Activated naive CD4-positive, alpha-beta T cell treated with anti-CD3 and anti-CD28 coated beads, Interleukin-2, amount 50 U/mL, for 72 hours (primary cell): ENCODE results near the gene CIT. TPM values are rescaled to one million over a fixed set of nuclear protein-coding genes. Genes with fewer than 3 reads are reported as not detected.

Source experiments
- ATAC-seq, 2 donors: fragments of 150-1000 bp; cut with Tn5 transposase; 2 replicates each; pipeline ENCODE4 v1.10.0; 2021; ENCODE audit warnings: mild to moderate bottlenecking in 2 of 2, moderate library complexity in 2 of 2
- DNase-seq, 2 donors: peaks; one replicate each; pipeline ENCODE4 v3.0.0; 2021 to 2022; ENCODE audit warnings: low spot score in 2 of 2
- H3K27ac Mint-ChIP-seq, 2 donors: one replicate each; pipeline ENCODE4 v1.8.0; 2022; ENCODE audit warnings: mild to moderate bottlenecking in 2 of 2, mixed read lengths in 2 of 2
- H3K36me3 Mint-ChIP-seq, 2 donors: one replicate each; pipeline ENCODE4 v1.8.0; 2022; ENCODE audit warnings: mixed read lengths in 2 of 2
- H3K9me3 Mint-ChIP-seq, 2 donors: one replicate each; pipeline ENCODE4 v1.8.0; 2022; ENCODE audit warnings: mixed read lengths in 2 of 2
- total RNA-seq, 2 donors: library from RNA; stranded (reverse); gene quantifications; one replicate each; pipeline ENCODE4 v1.2.3, GENCODE V29; 2022

The CIT gene
- total RNA-seq, 2 donors from 2014 or later = 83.4 to 147 TPM

DNA sequence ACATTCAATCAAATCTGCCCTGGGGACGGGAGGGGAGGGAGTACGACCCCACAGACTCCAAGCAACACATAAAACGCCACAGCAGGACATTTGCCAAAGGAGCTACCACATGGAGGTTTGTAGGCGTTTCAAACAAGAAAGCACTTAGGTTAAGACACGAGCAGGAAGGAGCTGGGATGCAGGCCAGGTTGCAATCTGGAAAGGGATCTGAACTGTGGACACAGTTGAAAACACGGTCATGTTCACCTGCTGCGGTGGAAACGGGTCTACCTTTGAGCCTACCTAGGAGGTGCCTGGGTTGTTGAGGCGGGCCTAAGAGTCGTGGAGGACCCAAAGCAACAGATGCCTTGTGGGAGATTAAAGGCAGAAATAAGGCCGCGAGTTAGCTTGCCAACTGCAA, 190.8 kb downstream of the CIT start:
- ATAC-seq = no peak
- peaks cover 0 to 26% of the 10 kb centered on the region in 2 donors for H3K36me3 Mint-ChIP-seq
- DNase-seq = no peak
- H3K27ac Mint-ChIP-seq = peak overlapping the region in 1 of 2 donors; percentile 4
- H3K9me3 Mint-ChIP-seq = no peaks in the 10 kb centered on the region

DNA sequence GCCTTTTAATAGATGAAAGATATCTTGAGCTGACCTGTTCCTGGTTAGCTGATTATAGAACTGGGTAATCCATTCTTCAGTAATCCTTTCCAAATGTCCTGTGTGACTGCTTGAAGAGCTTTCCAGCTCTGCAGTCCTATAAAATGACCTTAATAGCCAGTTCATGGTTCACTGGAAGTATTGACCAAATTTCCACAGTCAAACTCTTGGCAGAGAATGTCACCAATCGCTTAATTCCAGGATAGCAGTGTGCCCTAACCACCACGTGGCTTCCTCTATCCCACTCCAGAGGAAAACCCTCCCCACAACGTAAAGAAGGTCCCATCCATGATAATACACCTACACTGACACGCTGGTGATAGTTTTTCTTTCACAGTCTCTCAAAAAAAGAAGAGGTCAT, 191.7 kb downstream of the CIT start:
- no peaks in the 10 kb centered on the region for H3K9me3 Mint-ChIP-seq

DNA sequence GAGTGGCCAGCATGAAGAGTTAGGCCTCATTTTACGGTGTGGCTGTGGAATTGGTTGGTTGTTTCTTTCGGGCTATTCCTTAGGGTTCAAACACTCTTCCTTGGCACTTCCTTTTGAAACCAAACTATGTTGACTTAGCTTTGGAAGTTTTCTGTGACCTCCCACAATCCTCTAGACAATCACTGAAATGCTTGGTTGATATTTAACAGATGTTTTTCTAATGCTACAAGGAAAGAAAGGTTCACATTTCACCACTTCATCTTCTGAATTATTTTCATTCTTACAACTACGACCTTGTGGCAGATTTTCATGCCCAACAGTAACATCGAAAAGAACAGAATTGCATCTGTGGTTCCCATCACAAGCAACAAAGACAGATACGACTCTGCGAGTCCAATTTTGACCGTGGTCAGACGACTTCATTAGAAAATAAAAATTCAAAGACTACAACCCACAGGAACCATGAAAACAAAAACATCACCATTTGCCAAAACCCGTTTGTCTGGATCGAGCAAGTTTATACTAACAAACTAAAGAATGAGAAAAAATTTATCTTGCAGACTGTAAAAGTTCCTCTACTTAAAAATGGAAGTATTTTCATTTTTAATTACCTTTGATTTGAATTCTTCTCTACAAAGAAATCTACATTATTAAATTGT, 192.3 kb downstream of the CIT start:
- DNase-seq (no peak), ATAC-seq (no peak)
- H3K36me3 Mint-ChIP-seq = peaks cover 7 to 38% of the 10 kb centered on the region in 2 donors
- H3K9me3 Mint-ChIP-seq = no peaks in the 10 kb centered on the region
- no peak overlapping the region for H3K27ac Mint-ChIP-seq

More for the DNA sequence above, 191.7 kb downstream of the CIT start:
- H3K27ac Mint-ChIP-seq = no peak overlapping the region
- ATAC-seq (no peak), DNase-seq (no peak)
- peaks cover 2 to 33% of the 10 kb centered on the region in 2 donors for H3K36me3 Mint-ChIP-seq

DNA sequence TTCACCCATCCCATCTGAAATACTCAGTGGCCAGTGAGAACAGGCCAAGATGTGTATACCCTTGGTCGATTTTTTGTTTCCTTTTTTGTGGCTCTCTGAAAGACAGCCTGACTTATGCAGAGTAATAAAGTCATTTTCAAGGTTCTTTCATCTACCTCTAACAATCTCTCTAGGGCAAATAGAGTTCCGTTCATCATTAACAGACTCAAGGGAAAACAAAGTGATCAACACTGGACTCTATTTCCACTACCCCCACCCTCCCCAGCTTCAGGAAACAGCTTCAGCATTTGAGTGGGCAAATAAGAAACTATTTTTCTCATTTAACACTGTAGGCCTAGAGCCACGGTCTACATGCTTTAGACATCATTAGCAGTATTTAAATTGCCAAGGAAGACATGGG, 193.3 kb downstream of the CIT start:
- H3K36me3 Mint-ChIP-seq = peaks cover 12 to 39% of the 10 kb centered on the region in 2 donors
- no peaks in the 10 kb centered on the region for H3K9me3 Mint-ChIP-seq
- peak overlapping the region in 1 of 2 donors; percentile 87 for H3K27ac Mint-ChIP-seq
- ATAC-seq (no peak), DNase-seq (no peak)

DNA sequence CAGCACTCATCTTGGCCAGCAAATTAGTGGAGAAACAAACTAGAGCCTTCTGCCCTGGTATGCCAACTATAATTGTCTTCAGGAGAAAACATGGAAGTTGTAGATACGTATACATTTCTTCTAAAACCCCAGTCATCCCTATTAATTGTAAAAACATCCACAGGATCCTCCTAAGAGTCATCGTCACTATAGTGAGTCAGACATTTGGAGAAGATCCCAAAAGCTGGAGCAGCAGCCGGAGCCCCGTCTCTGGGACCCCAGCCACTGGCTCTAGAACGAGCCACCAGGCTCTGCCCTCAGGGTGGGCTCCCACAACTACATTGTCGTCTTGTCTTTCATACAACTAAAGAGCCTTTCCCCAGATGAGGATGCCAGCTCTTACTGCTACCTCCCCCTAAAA, 193.7 kb downstream of the CIT start:
- H3K36me3 Mint-ChIP-seq = peaks cover 12 to 39% of the 10 kb centered on the region in 2 donors
- no peak for ATAC-seq
- no peak for DNase-seq
- peak overlapping the region in 1 of 2 donors; percentile 87 for H3K27ac Mint-ChIP-seq
- no peaks in the 10 kb centered on the region for H3K9me3 Mint-ChIP-seq

DNA sequence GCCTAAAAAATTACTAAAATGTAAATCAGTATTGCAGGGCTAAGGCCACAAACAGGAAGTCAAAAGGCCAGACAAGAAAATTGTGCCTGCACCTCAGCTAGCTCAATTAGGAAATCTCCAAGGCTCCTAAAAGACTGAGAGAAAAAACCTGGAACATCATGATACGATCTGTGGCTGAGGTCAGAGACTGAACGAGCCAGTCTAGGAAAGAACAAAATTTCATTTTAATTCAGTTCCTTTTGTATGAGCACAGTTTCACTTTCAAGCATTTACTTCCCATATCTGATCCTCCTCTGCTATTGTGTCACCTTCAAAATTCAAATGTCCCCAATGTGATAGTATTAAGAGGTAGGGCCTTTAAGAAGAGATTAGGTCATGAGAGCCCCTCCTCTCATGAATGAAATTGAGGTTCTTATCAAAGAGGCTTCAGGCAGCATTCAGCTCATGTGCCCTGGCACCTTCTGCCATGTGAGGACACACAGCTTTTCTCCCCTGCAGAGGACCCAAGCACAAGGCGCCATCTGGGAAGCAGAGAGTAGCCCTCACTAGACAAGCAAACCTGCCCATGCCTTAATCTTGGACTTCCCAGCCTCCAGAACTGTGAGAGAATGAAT, 194.4 kb downstream of the CIT start:
- Mint-ChIP-seq H3K27ac (peak overlapping the region; percentile 79 to 87), H3K9me3 (no peaks in the 10 kb centered on the region), H3K36me3 (peaks cover 12 to 33% of the 10 kb centered on the region in 2 donors)
- no peak for DNase-seq
- peak in 1 of 2 donors; percentile 21 for ATAC-seq

DNA sequence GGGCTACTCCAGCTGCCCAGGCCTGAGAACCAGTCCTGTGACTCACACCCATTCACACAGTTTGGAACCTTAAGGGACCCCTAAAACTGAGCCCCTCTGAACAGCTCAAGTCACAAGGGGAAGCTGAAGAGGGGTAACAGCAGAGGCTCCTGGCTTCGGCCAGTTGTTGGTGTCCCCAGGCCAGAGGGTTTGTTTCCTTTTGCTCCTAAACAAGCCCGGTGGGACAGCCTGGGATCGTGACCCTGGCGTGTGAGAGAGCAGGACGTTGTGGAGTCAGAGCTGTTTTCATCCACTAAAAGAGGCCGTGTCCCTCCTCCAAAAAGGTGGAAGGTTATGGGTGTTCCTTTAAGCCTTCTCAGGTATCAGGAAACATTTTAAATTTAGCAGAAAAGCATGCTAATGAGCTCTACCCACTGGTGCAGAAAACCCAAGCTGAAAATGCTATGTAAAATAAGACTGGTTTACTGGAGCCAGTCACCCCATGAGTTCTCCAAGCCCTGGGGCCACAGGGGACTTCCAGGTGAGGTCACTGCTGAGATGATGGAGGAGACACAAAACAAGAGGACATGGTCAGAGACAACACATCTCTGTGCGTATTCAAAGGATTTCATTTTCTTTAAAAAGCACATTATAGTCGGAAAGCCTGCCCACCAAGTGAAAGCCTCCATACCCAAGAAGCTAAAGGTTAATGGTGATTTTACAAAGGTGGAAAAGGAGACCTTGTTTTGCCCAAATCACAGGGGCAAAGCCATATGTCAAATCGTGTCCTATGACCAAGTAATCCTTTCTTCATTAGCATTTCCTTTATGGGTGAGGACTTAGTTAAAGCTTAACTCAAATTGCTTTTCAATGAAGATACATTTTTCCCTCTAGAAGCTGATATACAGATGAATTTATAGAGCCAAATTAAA, 195.1 kb downstream of the CIT start:
- DNase-seq = no peak
- no peaks in the 10 kb centered on the region for H3K9me3 Mint-ChIP-seq

DNA sequence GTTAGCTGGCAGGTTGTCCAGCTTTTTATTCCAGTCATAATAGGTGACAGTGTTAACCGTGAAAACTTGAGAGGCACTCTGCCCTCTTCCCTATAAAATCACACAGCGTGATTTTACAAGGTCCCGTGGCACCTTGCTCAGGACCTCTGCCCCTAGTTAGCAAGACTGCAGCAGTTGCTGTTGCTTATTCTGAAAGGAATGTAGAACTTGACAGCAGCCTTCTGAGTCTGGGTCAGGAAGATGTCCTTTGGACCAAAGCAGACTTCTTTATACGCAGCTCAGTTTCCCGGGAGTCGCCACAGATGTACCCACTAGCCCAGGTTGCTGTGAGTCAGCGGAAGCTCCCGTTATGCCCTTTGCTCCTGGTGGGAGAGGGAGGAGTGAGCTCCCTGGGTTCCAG, 196.0 kb downstream of the CIT start:
- no peaks in the 10 kb centered on the region for H3K9me3 Mint-ChIP-seq
- peak overlapping the region in 1 of 2 donors; percentile 87 for H3K27ac Mint-ChIP-seq
- ATAC-seq = no peak
- DNase-seq = no peak
- H3K36me3 Mint-ChIP-seq = peaks cover 22 to 36% of the 10 kb centered on the region in 2 donors

More for the DNA sequence above, 195.1 kb downstream of the CIT start:
- peak overlapping the region; percentile 87 to 96 for H3K27ac Mint-ChIP-seq
- peak in 1 of 2 donors; percentile 74 for ATAC-seq
- peaks cover 15 to 31% of the 10 kb centered on the region in 2 donors for H3K36me3 Mint-ChIP-seq

DNA sequence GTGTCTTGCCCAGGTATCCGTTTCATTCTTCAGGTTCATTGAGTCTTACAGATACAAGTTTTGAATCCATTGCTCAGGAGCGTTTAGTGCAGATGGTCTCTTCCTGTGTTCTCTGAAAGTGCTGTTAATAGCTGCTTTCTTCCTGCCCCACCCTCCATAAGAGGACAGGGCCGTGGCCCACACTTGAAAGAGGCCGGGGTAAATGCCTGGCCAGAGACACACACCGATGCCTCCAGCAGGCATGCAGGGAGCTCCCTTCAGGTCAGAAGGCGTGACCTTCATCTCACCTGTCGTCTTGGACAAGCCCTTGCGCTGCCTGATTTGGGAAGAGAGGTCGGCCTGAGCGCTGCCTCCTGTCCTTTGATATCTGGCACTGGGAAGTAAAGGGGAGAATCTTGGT, 197.6 kb downstream of the CIT start:
- DNase-seq = no peak
- no peaks in the 10 kb centered on the region for H3K9me3 Mint-ChIP-seq
- peak overlapping the region in 1 of 2 donors; percentile 87 for H3K27ac Mint-ChIP-seq
- H3K36me3 Mint-ChIP-seq = peaks cover 29 to 44% of the 10 kb centered on the region in 2 donors
- no peak for ATAC-seq

DNA sequence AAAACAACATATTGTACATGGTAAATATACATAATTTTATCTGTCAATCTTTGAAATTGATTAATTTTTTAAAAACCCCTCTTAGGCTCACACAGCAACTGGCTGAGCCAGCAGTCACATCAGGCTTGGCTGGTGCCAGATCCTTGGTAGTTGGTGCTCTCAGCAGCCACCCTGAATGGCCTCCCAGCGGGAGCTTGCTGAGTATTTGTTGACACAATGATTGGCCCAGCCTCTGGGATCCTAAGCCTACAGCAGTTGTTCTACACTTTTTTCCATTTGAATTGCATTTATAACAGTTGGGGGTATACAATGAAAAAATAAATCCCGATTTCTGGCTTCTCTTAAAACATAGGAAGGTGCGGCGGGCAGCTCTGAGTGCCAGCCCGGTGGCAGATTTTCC, 198.0 kb downstream of the CIT start:
- H3K36me3 Mint-ChIP-seq = peaks cover 33 to 48% of the 10 kb centered on the region in 2 donors
- no peak for DNase-seq
- H3K9me3 Mint-ChIP-seq = no peaks in the 10 kb centered on the region
- no peak overlapping the region for H3K27ac Mint-ChIP-seq
- no peak for ATAC-seq

DNA sequence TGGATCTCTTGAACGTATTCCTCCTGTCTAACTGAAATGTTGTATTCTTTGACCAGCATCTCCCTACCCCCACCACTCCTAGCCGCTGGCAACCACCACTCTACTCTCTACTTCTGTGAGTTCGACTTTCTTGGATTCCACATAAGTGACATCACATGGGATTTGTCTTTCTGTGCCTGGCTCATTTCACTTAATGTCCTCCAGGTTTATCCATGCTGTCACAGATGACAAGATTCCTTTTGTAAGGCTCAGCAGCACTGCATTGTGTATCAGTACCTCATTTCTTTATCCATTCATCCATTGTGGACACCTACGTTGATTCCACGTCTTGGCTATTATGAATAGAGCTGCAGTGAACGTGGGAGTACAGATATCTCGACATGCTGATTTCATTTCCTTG, 198.7 kb downstream of the CIT start:
- DNase-seq = no peak

DNA sequence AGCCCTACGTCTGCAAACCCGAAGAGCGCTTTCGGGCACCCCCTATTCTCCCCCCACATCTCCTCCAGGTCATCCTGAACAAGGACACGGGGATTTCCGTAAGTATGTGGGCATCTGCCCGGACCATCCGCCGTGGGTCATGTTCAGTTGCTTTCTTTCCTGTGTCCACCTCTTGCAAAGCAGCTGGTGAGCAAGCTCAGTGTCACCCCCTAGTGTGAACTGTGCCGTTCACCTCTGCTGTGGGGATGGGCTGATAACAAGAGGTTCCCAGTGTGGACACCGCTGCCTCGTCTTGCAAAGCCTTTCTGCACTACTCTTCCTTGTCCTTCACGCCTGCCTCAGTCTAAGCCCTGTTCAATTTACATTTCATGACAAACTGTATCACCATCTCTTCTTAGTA, 200.5 kb downstream of the CIT start:
- ATAC-seq (no peak), DNase-seq (no peak)
- H3K9me3 Mint-ChIP-seq = no peaks in the 10 kb centered on the region
- H3K36me3 Mint-ChIP-seq = peaks cover 48 to 60% of the 10 kb centered on the region in 2 donors
- peak overlapping the region in 1 of 2 donors; percentile 61 for H3K27ac Mint-ChIP-seq

More for the DNA sequence above, 198.7 kb downstream of the CIT start:
- peaks cover 36 to 48% of the 10 kb centered on the region in 2 donors for H3K36me3 Mint-ChIP-seq
- no peaks in the 10 kb centered on the region for H3K9me3 Mint-ChIP-seq
- no peak for ATAC-seq
- no peak overlapping the region for H3K27ac Mint-ChIP-seq

DNA sequence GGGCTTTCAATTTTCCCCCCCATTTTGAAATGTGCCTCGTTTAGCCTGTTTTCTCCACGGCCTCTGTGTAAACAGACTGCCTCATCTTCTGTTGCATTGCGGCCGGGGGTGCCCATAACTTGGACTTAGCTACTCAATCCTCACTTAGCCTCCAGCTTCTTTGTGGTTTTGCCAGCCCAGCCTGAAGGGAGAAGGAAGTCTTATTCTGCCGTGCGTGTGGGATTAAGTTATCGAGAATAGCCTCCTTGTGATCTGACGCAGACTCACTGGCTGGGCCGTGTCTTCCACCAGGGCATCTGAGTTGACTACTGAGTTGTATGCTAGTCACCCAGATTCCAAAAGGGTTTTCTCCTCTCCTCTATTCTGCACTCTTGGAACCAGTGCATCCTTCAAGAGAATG, 201.1 kb downstream of the CIT start:
- DNase-seq (no peak), ATAC-seq (no peak)
- H3K36me3 Mint-ChIP-seq = peaks cover 48 to 65% of the 10 kb centered on the region in 2 donors
- H3K9me3 Mint-ChIP-seq = no peaks in the 10 kb centered on the region
- peak overlapping the region in 1 of 2 donors; percentile 61 for H3K27ac Mint-ChIP-seq

DNA sequence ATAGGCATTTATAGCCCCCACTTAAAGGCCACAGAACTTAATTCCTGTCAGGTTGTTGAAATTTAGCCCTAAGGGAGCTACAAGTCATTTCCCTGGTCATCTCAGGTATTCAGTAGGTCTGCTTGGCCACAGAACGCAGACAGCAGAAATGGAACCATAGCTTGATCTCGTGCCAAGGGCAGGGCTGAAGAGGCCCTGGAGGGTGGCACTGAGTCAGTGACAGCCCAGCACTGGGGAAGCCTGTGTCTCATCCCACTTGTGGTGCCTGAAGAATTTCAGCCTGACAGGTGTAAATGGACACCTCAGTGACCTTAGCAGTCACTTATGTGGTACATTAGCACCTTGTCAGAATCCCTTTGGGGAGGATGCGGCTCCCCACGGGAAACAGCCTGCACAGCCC, 202.6 kb downstream of the CIT start:
- Mint-ChIP-seq H3K9me3 (no peaks in the 10 kb centered on the region), H3K36me3 (peaks cover 49 to 65% of the 10 kb centered on the region in 2 donors), H3K27ac (peak overlapping the region in 1 of 2 donors; percentile 95)
- DNase-seq (no peak), ATAC-seq (peak in 1 of 2 donors; percentile 49)

DNA sequence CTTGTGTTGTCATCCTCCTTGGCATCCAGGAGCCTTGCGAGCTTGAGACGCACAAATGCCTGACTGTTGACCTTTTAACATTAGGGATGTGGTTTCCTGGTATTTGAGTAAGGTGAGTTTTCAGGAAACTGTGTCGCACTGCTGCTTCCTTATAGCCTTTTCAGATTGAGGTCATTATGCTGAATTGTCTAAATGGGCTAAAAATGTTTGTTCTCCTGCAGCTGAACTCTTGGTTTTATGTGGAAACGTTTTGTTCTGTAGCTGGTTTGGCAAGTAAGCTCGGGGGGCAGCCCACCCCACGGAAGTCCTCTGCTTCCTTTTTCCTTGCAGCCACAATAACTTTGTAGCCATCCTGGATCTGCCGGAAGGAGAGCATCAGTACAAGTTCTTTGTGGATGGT, 203.5 kb downstream of the CIT start:
- Mint-ChIP-seq H3K9me3 (no peaks in the 10 kb centered on the region), H3K36me3 (peaks cover 50 to 67% of the 10 kb centered on the region in 2 donors), H3K27ac (peak overlapping the region; percentile 95)
- peak; percentile 43 to 76 for ATAC-seq
- no peak for DNase-seq

DNA sequence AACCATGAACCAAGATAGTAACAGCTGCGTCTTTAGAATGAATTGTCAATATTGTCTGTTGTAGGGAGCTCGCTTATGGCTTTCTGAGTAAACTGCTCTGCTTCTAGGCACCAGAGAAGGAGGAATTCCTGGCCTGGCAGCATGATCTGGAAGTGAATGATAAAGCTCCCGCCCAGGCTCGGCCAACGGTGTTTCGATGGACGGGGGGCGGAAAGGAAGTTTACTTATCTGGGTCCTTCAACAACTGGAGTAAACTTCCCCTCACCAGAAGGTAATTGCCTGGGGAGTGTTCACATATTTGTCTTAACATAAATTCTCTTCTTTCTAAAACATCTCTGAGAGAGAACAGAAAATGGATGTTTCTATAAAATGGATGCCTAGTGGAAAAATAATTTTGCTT, 204.9 kb downstream of the CIT start:
- H3K9me3 Mint-ChIP-seq = no peaks in the 10 kb centered on the region
- DNase-seq (no peak), ATAC-seq (no peak)
- H3K36me3 Mint-ChIP-seq = peaks cover 59 to 66% of the 10 kb centered on the region in 2 donors
- H3K27ac Mint-ChIP-seq = peak overlapping the region; percentile 95

DNA sequence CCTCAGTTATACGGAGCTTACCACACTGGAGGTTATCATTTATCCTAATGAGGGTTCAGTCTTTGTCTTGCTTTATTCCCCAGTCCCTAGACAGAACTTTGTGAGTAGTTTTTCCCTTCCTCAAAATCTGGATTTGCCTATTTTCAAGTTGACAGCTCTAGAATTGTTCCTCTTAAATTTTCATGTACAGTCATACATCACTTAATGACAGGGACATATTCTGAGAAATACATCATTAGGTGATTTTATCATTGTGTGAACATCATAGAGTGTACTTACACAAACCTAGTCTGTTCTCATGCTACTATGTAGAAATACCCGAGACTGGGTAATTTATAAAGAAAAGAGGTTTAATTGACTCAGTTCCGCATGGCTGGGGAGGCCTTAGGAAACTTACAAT, 206.1 kb downstream of the CIT start:
- DNase-seq (no peak), ATAC-seq (no peak)
- Mint-ChIP-seq H3K36me3 (peaks cover 49 to 58% of the 10 kb centered on the region in 2 donors), H3K9me3 (no peaks in the 10 kb centered on the region), H3K27ac (peak overlapping the region; percentile 6 to 95)
